Dermis microvascular lymphatic vessel endothelial cell (primary cell): ENCODE measurements around the gene KRTAP19-7. TPM values are rescaled to one million over a fixed set of nuclear protein-coding genes. Genes with fewer than 3 reads are reported as not detected.

Experiments
- DNase-seq, 2 donors: peaks; one replicate each; pipeline versions ENCODE4 v3.0.0 to v3.0.0-alpha.2; 2010; ENCODE audit warnings: low read depth in 2 of 2
- total RNA-seq: library from RNA; depleted of rRNA; stranded (reverse); fragments of >200 nt; gene quantifications from 2 replicates; pipeline ENCODE4 v1.2.1, GENCODE V29; 2014

Gene KRTAP19-7
- total RNA-seq, result not detected in 2 replicates

- DNase-seq, result no peak
Observed at GRCh38 chr21:30561264-30561895, at the start of gene KRTAP19-7. Gene KRTAP19-7, minus strand, starts transcription at chr21:30561314. Its CDS starts 25 bp downstream, at chr21:30561289.

GRCh38 chr21:30605968-30606367 lies 44.9 kb upstream of the KRTAP19-7 start:
- DNase-seq, result no peak

GRCh38 chr21:30600787-30601186 lies 39.7 kb upstream of the KRTAP19-7 start, which contains the start of gene KRTAP22-1:
Gene KRTAP22-1, plus strand, starts transcription at chr21:30601087.
- DNase-seq, result no peak

- no peak for DNase-seq
Observed at GRCh38 chr21:30598802-30599201, 37.7 kb upstream of the KRTAP19-7 start, which contains the start of gene KRTAP6-2. Gene KRTAP6-2, minus strand, starts transcription at chr21:30598902. Its CDS starts 28 bp downstream, at chr21:30598874.

- DNase-seq, result no peak
Observed at GRCh38 chr21:30592140-30592539, 31.0 kb upstream of the KRTAP19-7 start, which contains the start of gene KRTAP6-3. Gene KRTAP6-3, plus strand, starts transcription at chr21:30592440. Its CDS starts 6 bp downstream, at chr21:30592446.

GRCh38 chr21:30590297-30590696 lies 29.2 kb upstream of the KRTAP19-7 start, which contains the start of gene KRTAP22-2:
Gene KRTAP22-2, minus strand, starts transcription at chr21:30590397.
- DNase-seq, result no peak

- DNase-seq, result no peak
Observed at GRCh38 chr21:30582870-30583269, 21.8 kb upstream of the KRTAP19-7 start.

- no peak for DNase-seq
Observed at GRCh38 chr21:30580132-30580531, 19.0 kb upstream of the KRTAP19-7 start.

GRCh38 chr21:30579346-30579745 lies 18.2 kb upstream of the KRTAP19-7 start:
- no peak for DNase-seq

- DNase-seq, result no peak
Observed at GRCh38 chr21:30577766-30578165, 16.7 kb upstream of the KRTAP19-7 start.

- DNase-seq, result no peak
Observed at GRCh38 chr21:30567617-30568016, 6.5 kb upstream of the KRTAP19-7 start.

GRCh38 chr21:30563630-30564029 lies 2.5 kb upstream of the KRTAP19-7 start:
- no peak for DNase-seq

- DNase-seq, result no peak
Observed at GRCh38 chr21:30563072-30563471, 2.0 kb upstream of the KRTAP19-7 start.

- no peak for DNase-seq
Observed at GRCh38 chr21:30561957-30562356, 843 bp upstream of the KRTAP19-7 start.

- no peak for DNase-seq
Observed at GRCh38 chr21:30555095-30555494, 6.0 kb downstream of the KRTAP19-7 start.

GRCh38 chr21:30552782-30553181 lies 8.3 kb downstream of the KRTAP19-7 start:
- no peak for DNase-seq

GRCh38 chr21:30541764-30542163 lies 19.4 kb downstream of the KRTAP19-7 start, which contains the start of gene KRTAP19-6:
Gene KRTAP19-6, minus strand, starts transcription at chr21:30541864. Its CDS starts 31 bp downstream, at chr21:30541833.
- DNase-seq, result no peak

- no peak for DNase-seq
Observed at GRCh38 chr21:30518876-30519275, 42.2 kb downstream of the KRTAP19-7 start.

GRCh38 chr21:30515681-30516080 lies 45.4 kb downstream of the KRTAP19-7 start:
- no peak for DNase-seq
